HCT116 (cell line): ENCODE data around the gene STAG1.

Experiments used
- CEBPB ChIP-seq: IDR thresholded peaks from 2 replicates; pipeline ENCODE4 v1.6.1; 2012; ENCODE audit warnings: low read depth
- CTCF ChIP-seq, 3 experiments: fragments of 200-600 bp in 1 of 3; sonication (generic) in 1 of 3; IDR thresholded peaks in 2 of 3; conservative IDR thresholded peaks in 1 of 3; 2 replicates each; pipeline ENCODE4 v1.5.1; 2012 to 2017; ENCODE audit warnings: low read depth in 2 of 3, low read length in 2 of 3, antibody characterized with exemption in 1 of 3, borderline replicate concordance in 1 of 3, control low read depth in 1 of 3, mild to moderate bottlenecking in 1 of 3, mixed read lengths in 1 of 3, mixed run types in 1 of 3, moderate library complexity in 1 of 3; ENCODE audit not compliant: insufficient read depth in 1 of 3
- EGR1 ChIP-seq: IDR thresholded peaks from 2 replicates; pipeline ENCODE4 v1.6.1; 2012; ENCODE audit warnings: low read depth
- EZH2 ChIP-seq: fragments of 200-600 bp; sonication (generic); IDR thresholded peaks from 2 replicates; pipeline ENCODE4 v1.6.1; 2017; ENCODE audit warnings: antibody characterized with exemption, mixed run types
- MAX ChIP-seq: IDR thresholded peaks from 2 replicates; pipeline ENCODE4 v1.6.1; 2012
- POLR2A ChIP-seq: IDR thresholded peaks from 2 replicates; pipeline ENCODE4 v1.7.0; 2011; ENCODE audit warnings: borderline replicate concordance; ENCODE audit not compliant: insufficient read depth, insufficient read length; ENCODE audit errors: extremely low read depth
- POLR2AphosphoS5 ChIP-seq: IDR thresholded peaks from 2 replicates; pipeline ENCODE4 v1.6.1; 2011; ENCODE audit warnings: mild to moderate bottlenecking, low read depth, low read length, moderate library complexity
- SP1 ChIP-seq: IDR thresholded peaks from 2 replicates; pipeline ENCODE4 v1.6.1; 2012; ENCODE audit warnings: low read depth
- YY1 ChIP-seq: IDR thresholded peaks from 2 replicates; pipeline ENCODE4 v1.6.1; 2011; ENCODE audit warnings: low read length, low read depth, moderate library complexity, mild to moderate bottlenecking; ENCODE audit not compliant: insufficient replicate concordance; ENCODE audit errors: extremely low read depth

- no peak for TF ChIP-seq CTCF (IDR thresholded peaks at IDR 0.05 in 2 of 3, conservative IDR thresholded peaks at IDR 0.05 in 1 of 3; ENCODE audit: borderline replicate concordance in 1 of 3, insufficient read depth in 1 of 3, low read depth in 2 of 3, low read length in 2 of 3)
- TF ChIP-seq POLR2A: no peak
- no peak for TF ChIP-seq POLR2AphosphoS5
- TF ChIP-seq SP1: no peak
- no peak for TF ChIP-seq CEBPB
- no peak for TF ChIP-seq YY1
- no peak for TF ChIP-seq MAX
- no peak for TF ChIP-seq EZH2
- no peak for TF ChIP-seq EGR1
These were observed 31.6 kb upstream of the STAG1 start for GRCh38 chr3:136783708-136784191.
